Fibroblast of pulmonary artery (primary cell): ENCODE data around the gene EYS.
"Not testable (repeated sequence)": the region's sequence is repeated elsewhere in the genome, so short reads cannot be mapped to it uniquely, and the experiment has no call there.

Source experiments
- DNase-seq: peaks from one replicate; pipeline ENCODE4 v3.0.0-alpha.2; 2010; ENCODE audit warnings: low read depth
- H3K4me3 ChIP-seq: replicated peaks from 2 replicates; pipeline ENCODE4 v1.5.1; 2011; ENCODE audit warnings: low read depth, mild to moderate bottlenecking, control low read depth, low read length, moderate library complexity
- TF ChIP-seq, protein P1 (sequence below): IDR thresholded peaks from 2 replicates; pipeline ENCODE4 v1.5.1; 2011; ENCODE audit warnings: mild to moderate bottlenecking, control low read depth, low read length, inconsistent platforms; ENCODE audit errors: missing control alignments

Gene EYS

DNA sequence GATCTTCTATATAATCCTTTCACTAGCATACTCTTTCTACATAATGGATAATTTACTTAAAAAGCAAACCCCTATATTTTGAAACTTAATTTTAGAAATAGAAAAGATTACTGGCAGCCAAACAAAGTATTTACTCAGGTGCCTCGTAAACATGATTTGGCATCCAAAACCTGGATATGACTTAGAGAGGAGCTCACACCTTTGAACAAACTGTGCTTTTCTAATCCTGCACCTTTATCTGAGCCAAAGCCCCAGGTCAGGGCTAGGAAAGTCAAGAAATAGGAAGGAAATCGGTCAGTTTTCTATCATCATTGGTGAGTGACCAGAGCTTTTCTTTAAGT, 1900.5 kb downstream of the EYS start:
- H3K4me3 ChIP-seq = peak overlapping the region; percentile 40
- TF ChIP-seq, protein P1, sequence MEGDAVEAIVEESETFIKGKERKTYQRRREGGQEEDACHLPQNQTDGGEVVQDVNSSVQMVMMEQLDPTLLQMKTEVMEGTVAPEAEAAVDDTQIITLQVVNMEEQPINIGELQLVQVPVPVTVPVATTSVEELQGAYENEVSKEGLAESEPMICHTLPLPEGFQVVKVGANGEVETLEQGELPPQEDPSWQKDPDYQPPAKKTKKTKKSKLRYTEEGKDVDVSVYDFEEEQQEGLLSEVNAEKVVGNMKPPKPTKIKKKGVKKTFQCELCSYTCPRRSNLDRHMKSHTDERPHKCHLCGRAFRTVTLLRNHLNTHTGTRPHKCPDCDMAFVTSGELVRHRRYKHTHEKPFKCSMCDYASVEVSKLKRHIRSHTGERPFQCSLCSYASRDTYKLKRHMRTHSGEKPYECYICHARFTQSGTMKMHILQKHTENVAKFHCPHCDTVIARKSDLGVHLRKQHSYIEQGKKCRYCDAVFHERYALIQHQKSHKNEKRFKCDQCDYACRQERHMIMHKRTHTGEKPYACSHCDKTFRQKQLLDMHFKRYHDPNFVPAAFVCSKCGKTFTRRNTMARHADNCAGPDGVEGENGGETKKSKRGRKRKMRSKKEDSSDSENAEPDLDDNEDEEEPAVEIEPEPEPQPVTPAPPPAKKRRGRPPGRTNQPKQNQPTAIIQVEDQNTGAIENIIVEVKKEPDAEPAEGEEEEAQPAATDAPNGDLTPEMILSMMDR = no peak
- DNase-seq = no peak

DNA sequence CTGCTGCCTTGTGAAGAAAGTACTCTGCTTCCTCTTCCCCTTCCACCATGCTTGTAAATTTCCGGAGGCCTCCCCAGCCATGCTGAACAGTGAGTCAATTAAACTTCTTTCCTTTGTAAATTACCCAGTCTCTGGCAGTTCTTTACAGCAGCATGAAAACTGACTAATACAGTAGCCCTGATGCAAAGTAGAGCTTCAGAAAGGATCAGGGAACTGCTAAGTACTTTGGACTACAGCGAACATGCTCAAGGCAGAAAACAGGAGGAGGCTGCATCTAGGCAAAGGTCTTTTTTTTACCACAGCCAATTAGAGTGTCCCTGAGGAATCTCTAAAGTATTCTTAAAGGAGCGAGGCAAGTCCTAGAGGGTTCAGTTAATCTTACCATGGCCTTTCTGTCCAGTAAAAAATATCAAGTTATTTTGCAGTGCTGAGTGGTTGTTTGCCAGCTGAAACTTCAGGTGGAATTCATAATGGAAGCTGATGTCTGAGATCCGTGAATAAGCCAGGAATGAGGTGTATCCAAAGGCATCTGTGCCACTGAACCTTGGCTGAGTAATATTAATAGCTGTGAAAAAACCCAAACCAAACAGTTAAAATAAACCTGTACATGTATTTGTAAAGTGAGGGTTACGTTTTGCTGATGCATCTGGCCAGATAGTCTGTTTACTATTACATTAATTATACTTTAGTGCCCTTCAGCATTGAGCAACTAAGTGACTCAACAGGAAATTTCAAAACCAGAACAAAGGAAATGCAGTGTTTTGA, 1901.0 kb downstream of the EYS start:
- TF ChIP-seq, protein P1 = no peak
- DNase-seq = peak; percentile 89
- H3K4me3 ChIP-seq = peak overlapping the region; percentile 23

DNA sequence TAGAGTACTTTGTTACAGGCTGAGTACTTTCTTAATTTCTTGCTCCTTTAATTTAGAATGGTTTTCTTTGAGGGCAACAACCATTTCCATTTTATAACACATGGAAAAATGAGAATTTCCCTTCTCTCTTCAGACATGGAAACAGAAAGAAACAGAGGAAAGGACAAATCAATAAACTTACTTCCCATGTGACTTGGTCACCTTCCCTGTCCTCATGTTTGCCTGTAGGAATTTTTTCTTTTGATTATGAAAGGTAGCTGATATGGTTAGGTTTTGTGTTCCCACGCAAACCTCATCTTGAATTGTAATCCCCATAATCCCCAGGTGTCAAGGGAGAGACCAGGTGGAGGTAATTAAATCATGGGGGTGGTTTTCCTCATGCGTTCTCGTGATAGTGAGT, 1901.7 kb downstream of the EYS start:
- no peak overlapping the region for H3K4me3 ChIP-seq
- TF ChIP-seq, protein P1 = no peak
- DNase-seq = no peak

DNA sequence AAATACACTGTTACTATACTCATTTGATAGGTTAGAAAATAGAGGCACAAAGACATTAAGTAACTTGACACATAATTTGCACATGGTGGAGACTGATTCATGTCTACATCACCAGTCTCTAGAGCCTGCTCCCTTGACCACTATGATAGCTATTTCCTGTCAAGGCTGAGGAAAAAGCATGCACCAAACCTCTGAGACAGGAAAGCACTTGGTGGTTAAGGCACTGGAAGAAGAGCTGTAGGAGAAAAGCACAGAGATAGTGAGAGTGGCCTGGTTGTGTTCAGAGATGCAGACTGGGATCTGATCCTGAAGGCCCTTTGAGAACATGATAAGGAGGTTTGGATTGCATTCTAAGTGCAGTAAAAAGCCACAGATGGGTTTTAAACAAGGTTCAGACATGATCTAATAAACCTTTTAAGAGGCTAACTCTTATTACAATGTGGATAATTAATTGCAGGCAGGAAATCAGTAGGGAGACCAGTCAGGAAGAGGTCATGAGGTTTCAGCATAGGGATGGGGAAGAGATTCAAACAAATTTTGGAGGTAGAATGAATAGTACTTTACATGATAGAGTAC, 1902.6 kb downstream of the EYS start:
- no peak overlapping the region for H3K4me3 ChIP-seq
- DNase-seq = peak; percentile 84
- TF ChIP-seq, protein P1 = no peak

DNA sequence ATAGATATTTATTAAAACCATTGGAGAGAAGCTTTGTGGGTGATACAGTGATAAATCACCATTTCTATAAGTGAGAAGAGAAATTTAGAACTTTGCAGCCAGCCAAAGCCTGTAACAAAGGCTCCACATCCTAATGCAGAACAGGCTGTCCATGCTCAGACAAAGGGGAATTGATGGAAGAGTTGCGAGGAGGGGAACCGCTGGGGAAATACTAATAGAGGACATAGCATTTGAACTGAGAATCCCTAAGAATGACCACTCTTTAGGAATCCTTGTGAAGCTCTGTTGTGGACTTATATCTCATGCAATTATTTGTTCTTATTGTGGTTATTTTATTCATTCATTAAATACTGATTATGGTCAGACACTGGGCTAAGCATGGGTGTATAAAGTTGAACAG, 1903.7 kb downstream of the EYS start:
- DNase-seq = no peak
- no peak overlapping the region for H3K4me3 ChIP-seq
- TF ChIP-seq, protein P1 = no peak

DNA sequence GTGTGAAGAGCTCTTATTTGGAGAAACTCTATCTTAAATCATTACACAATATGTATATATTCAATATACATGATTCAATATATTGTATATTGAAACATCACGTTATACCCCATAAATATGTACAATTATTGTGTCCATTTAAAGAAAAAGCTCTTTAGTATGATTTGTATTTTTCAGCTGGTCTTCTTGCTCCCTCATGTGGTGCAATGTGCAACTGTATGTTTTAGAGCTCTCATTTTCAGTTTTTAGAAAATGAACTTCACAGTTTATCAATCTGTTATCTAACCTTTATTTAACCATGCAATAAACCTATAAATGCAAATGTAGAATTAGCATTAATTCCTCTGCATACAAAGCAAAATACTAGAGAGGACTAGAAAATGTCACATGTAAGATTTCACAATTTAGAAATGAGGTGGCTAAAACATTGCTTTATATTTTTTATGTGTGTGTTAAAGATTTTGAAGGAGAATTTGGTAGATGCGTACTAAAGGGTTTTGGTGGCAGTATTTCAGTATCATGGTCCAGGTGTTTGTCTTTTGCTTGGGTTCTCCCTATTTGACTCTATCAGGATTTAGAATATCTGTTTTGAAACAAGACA, 1904.3 kb downstream of the EYS start:
- peak; percentile 65 for DNase-seq
- H3K4me3 ChIP-seq = no peak overlapping the region
- TF ChIP-seq, protein P1 = peak; percentile 81

DNA sequence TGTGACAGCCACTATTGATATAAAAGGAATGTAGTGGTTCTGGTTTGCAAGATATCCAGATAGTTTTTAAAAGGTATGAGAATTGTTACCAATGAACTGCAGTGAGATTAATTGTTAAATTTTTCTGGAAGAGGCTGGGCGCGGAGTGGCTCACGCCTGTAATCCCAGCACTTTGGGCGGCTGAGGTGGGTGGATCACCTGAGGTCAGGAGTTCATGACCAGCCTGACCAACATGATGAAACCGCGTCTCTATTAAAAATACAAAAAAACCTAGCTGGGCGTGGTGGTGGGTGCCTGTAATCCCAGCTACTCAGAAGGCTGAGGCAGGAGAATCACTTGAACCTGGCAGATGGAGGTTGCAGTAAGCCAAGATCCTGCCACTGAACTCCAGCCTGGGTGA, 1906.6 kb downstream of the EYS start:
- not testable (repeated sequence) for DNase-seq, H3K4me3 ChIP-seq
